Lung (tissue), 12 donors: Measurements from ENCODE around the gene RIPK4. TPM values are rescaled to one million over a fixed set of nuclear protein-coding genes. Genes with fewer than 3 reads are reported as not detected.
A peak's percentile ranks its signal among the peaks of the same experiment; 100 is the strongest.
"Not testable (repeated sequence)": the region's sequence is repeated elsewhere in the genome, so short reads cannot be mapped to it uniquely, and the experiment has no call there.

Source experiments
- ATAC-seq: fragments of 200-7000 bp; cut with Tn5 transposase; one replicate; pipeline ENCODE4 v1.9.1; 2020; ENCODE audit warnings: moderate number of reproducible peaks; ENCODE audit not compliant: insufficient read depth, low FRiP score
- DNase-seq, 3 donors: peaks; one replicate each; pipeline ENCODE4 v3.0.0-alpha.2; 2013 to 2017
- H3K27ac ChIP-seq, 2 donors: one replicate each; pipeline ENCODE4 v1.5.1; 2013; ENCODE audit warnings: mild to moderate bottlenecking in 2 of 2, moderate library complexity in 2 of 2, control low read depth in 1 of 2, inconsistent platforms in 1 of 2, low read depth in 1 of 2, low read length in 1 of 2
- H3K27me3 ChIP-seq, 3 donors: one replicate each; pipeline ENCODE4 v1.5.1; 2013; ENCODE audit warnings: low read length in 2 of 3; ENCODE audit not compliant: control insufficient read depth in 3 of 3, insufficient read depth in 3 of 3
- H3K36me3 ChIP-seq, 4 donors: one replicate each; pipeline ENCODE4 v1.5.1; 2013; ENCODE audit warnings: low read length in 4 of 4, mild to moderate bottlenecking in 1 of 4, moderate library complexity in 1 of 4; ENCODE audit not compliant: control insufficient read depth in 4 of 4, insufficient read depth in 4 of 4
- H3K4me1 ChIP-seq, 5 donors: one replicate each; pipeline ENCODE4 v1.5.1; 2013; ENCODE audit warnings: low read length in 5 of 5, mild to moderate bottlenecking in 2 of 5, moderate library complexity in 1 of 5; ENCODE audit not compliant: control insufficient read depth in 5 of 5, insufficient read depth in 5 of 5
- H3K4me3 ChIP-seq: one replicate; pipeline ENCODE4 v1.5.1; 2013; ENCODE audit warnings: mild to moderate bottlenecking, control low read depth, moderate library complexity
- H3K9ac ChIP-seq, 2 donors: one replicate each; pipeline ENCODE4 v1.5.1; 2013; ENCODE audit warnings: low read length in 2 of 2, control low read depth in 1 of 2; ENCODE audit not compliant: insufficient read depth in 1 of 2
- H3K9me3 ChIP-seq, 4 donors: one replicate each; pipeline ENCODE4 v1.5.1; 2013; ENCODE audit warnings: low read length in 3 of 4, mild to moderate bottlenecking in 1 of 4, moderate library complexity in 1 of 4; ENCODE audit not compliant: control insufficient read depth in 4 of 4, insufficient read depth in 3 of 4
- CTCF ChIP-seq: IDR thresholded peaks from 2 replicates; pipeline ENCODE4 v1.5.1; 2012; ENCODE audit warnings: mild to moderate bottlenecking; ENCODE audit errors: control extremely low read depth, extremely low read depth
- WGBS, 2 donors: extraction: QIAGEN DNeasy Blood & Tissue Kit; methylation state at CpG; one replicate each; pipeline ENCODE4 v1.1.7; 2013; 5-methylcytosine and 5-hydroxymethylcytosine counted together
- polyA plus RNA-seq, 2 donors: library from polyadenylated mRNA; stranded (reverse); fragments of 200-250 nt; gene quantifications; one replicate each; pipeline ENCODE4 v1.2.1, GENCODE V29; 2013
- total RNA-seq, 2 donors: library from RNA; depleted of rRNA in 1 of 2; stranded (reverse); fragments of >200 nt in 1 of 2; gene quantifications; one replicate each; pipeline ENCODE4 v1.2.1, GENCODE V29; 2014 to 2021
- donor health status: control.
- donor health status: control.
- donor health status: Bipolar disorder and iron deficiency.
- donor health status: healthy.
- donor health status: DM: yes; HTN: yes; CAD: no.

The RIPK4 gene
- total and polyA plus RNA-seq, 4 donors: 5.0 to 21.6 (median 9.1) TPM

GRCh38 chr21:41717573-41718330 is 49.1 kb downstream of the RIPK4 start:
- peaks cover 0 to 4% (median 0%) of the 10 kb centered on the region in 5 donors for H3K4me1 ChIP-seq
- peaks cover 0 to 7% (median 0%) of the 10 kb centered on the region in 4 donors for H3K9me3 ChIP-seq
- H3K36me3 ChIP-seq: no peaks in the 10 kb centered on the region
- no peak for DNase-seq
- 62 to 76% methylated on average over 15 of the region's 15 CpGs for WGBS, 2 donors
- no peak overlapping the region for H3K4me3 ChIP-seq
- no peak overlapping the region for H3K9ac ChIP-seq
- H3K27me3 ChIP-seq: peaks cover 0 to 22% (median 17%) of the 10 kb centered on the region in 3 donors
- no peak overlapping the region for H3K27ac ChIP-seq
- TF ChIP-seq CTCF: no peak
- ATAC-seq: no peak

- no peak for TF ChIP-seq CTCF
- WGBS, 2 donors: 78 to 88% methylated on average over 7 of the region's 7 CpGs
- H3K27ac ChIP-seq: no peak overlapping the region
- peaks cover 0 to 7% (median 0%) of the 10 kb centered on the region in 4 donors for H3K9me3 ChIP-seq
- peaks cover 0 to 32% (median 22%) of the 10 kb centered on the region in 3 donors for H3K27me3 ChIP-seq
- H3K36me3 ChIP-seq: no peaks in the 10 kb centered on the region
- no peak for ATAC-seq
- H3K4me1 ChIP-seq: peaks cover 0 to 4% (median 0%) of the 10 kb centered on the region in 5 donors
- H3K4me3 ChIP-seq: no peak overlapping the region
- DNase-seq: no peak
- no peak overlapping the region for H3K9ac ChIP-seq
Measured at GRCh38 chr21:41716751-41717150, 50.1 kb downstream of the RIPK4 start.

GRCh38 chr21:41715649-41716281 is 51.1 kb downstream of the RIPK4 start:
- Histone ChIP-seq H3K9ac (no peak overlapping the region), H3K27ac (no peak overlapping the region), H3K4me1 (peaks cover 0 to 4% (median 0%) of the 10 kb centered on the region in 5 donors), H3K9me3 (peaks cover 0 to 9% (median 0%) of the 10 kb centered on the region in 4 donors), H3K4me3 (no peak overlapping the region), H3K36me3 (no peaks in the 10 kb centered on the region), H3K27me3 (peaks cover 0 to 39% (median 25%) of the 10 kb centered on the region in 3 donors)
- DNase-seq (peak in 1 of 3 donors; percentile 34), ATAC-seq (no peak)
- WGBS, 2 donors: 65 to 77% methylated on average over 8 of the region's 8 CpGs
- TF ChIP-seq CTCF: no peak

GRCh38 chr21:41714299-41714865 is 52.5 kb downstream of the RIPK4 start:
- H3K27ac ChIP-seq, H3K4me3 ChIP-seq, ATAC-seq, DNase-seq, H3K9ac ChIP-seq, H3K4me1 ChIP-seq, H3K36me3 ChIP-seq, H3K9me3 ChIP-seq: not testable (repeated sequence)
- peaks cover 0 to 40% (median 25%) of the 10 kb centered on the region in 3 donors for H3K27me3 ChIP-seq
- WGBS, 2 donors: 44 to 50% methylated on average over 13 of the region's 13 CpGs
